Globus pallidus (tissue), 1 donor: ENCODE results near the gene GTSF1L.
"Not testable (repeated sequence)": the region's sequence is repeated elsewhere in the genome, so short reads cannot be mapped to it uniquely, and the experiment has no call there.

Experiments used
- DNase-seq: peaks from one replicate; pipeline ENCODE4 v3.0.0-alpha.2; 2015; ENCODE audit warnings: low spot score

Gene GTSF1L

GRCh38 chr20:43726811-43727338 is at the start of gene GTSF1L:
Gene GTSF1L, minus strand, starts transcription at chr20:43727002. Its CDS starts 308 bp downstream, at chr20:43726694.
- DNase-seq, result no peak

GRCh38 chr20:43774754-43775153 is 48.0 kb upstream of the GTSF1L start:
- no peak for DNase-seq

GRCh38 chr20:43771503-43772190 is 44.8 kb upstream of the GTSF1L start:
- no peak for DNase-seq

GRCh38 chr20:43770342-43770741 is 43.5 kb upstream of the GTSF1L start:
- no peak for DNase-seq

- DNase-seq, result no peak
These were observed 41.1 kb upstream of the GTSF1L start for GRCh38 chr20:43767686-43768474.

- DNase-seq, result no peak
These were observed 40.1 kb upstream of the GTSF1L start for GRCh38 chr20:43766917-43767316.

GRCh38 chr20:43766385-43766784 is 39.6 kb upstream of the GTSF1L start:
- peak; percentile 76 for DNase-seq

- DNase-seq, result no peak
These were observed 39.1 kb upstream of the GTSF1L start for GRCh38 chr20:43765916-43766315.

GRCh38 chr20:43762911-43763310 is 36.1 kb upstream of the GTSF1L start:
- no peak for DNase-seq

GRCh38 chr20:43761386-43762340 is 34.9 kb upstream of the GTSF1L start:
- no peak for DNase-seq

- not testable (repeated sequence) for DNase-seq
These were observed 31.1 kb upstream of the GTSF1L start for GRCh38 chr20:43757888-43758287.

GRCh38 chr20:43755851-43756250 is 29.0 kb upstream of the GTSF1L start:
- DNase-seq, result no peak

- no peak for DNase-seq
These were observed 28.6 kb upstream of the GTSF1L start for GRCh38 chr20:43755390-43755789.

GRCh38 chr20:43752561-43753301 is 25.9 kb upstream of the GTSF1L start:
- DNase-seq, result no peak

- no peak for DNase-seq
These were observed 25.2 kb upstream of the GTSF1L start for GRCh38 chr20:43752051-43752360.

GRCh38 chr20:43751167-43752050 is 24.6 kb upstream of the GTSF1L start:
- DNase-seq, result no peak

GRCh38 chr20:43750774-43751166 is 24.0 kb upstream of the GTSF1L start:
- DNase-seq, result no peak

- no peak for DNase-seq
These were observed 23.0 kb upstream of the GTSF1L start for GRCh38 chr20:43749734-43750294.

GRCh38 chr20:43748274-43748673 is 21.5 kb upstream of the GTSF1L start:
- no peak for DNase-seq
